Activated naive CD4-positive, alpha-beta T cell treated with Interleukin-2 at 50 U/mL for 16 hours (primary cell): Measurements from ENCODE around the gene LPP.
A peak's percentile ranks its signal among the peaks of the same experiment; 100 is the strongest.
"Not testable (repeated sequence)": the region's sequence is repeated elsewhere in the genome, so short reads cannot be mapped to it uniquely, and the experiment has no call there.

ENCODE experiments used
- DNase-seq: peaks from one replicate; pipeline ENCODE4 v3.0.0-alpha.2; 2020

The LPP gene

DNA sequence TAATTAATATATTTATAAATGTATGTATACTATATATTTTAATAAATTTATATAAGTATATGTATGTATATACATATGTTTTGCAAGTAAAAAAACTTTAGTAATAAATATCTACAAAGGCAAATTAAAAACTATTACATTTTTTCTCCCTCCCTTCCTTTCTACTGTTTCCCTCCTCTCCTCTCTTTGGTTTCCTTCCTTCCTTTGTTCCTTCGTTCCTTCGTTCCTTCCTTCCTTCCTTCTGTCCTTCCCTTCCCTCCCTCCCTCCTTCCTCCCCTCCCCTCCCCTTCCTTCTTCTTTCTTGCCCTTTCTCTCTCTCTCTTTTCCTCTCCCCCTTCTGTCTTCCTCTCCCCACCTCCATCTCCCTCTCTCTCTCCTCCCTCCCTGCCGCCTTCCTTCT is 423.6 kb downstream of the LPP start:
- no peak for DNase-seq

DNA sequence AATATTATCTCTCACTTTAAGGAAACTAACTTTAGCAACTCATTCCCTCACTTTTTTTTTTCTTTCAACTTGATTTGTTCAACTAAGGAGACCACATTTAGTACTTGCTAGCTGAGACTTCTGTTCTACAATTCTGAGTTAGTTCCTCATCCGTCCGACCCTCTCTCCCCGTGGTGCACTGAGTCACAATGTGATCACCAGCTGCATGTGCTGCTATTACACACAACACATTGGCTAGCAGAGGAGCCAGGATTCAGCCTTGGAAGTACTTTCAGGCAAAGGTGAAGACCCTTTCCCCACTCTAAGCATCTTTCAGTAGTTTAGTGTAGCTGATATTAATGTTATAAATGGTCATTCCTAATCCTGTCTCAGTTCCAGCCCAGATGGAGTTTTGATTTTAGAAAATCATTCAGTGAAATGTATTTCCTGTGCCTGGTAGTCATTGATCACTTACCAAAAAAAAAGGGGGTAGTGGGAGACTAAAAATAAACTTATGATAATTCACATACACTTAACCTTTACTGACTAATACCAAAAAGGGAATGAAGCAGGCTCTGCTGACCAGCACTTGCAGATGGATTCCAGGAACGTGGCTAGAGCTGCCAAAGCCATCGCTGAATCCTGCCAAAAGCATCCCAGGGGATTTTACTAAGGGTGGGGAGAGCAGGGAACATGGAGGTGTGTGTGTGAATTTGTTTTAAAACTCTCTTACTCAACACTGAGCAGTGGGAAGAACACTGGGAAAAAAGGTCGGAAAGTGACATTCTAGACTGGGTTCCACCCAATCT is 424.8 kb downstream of the LPP start:
- DNase-seq: no peak

DNA sequence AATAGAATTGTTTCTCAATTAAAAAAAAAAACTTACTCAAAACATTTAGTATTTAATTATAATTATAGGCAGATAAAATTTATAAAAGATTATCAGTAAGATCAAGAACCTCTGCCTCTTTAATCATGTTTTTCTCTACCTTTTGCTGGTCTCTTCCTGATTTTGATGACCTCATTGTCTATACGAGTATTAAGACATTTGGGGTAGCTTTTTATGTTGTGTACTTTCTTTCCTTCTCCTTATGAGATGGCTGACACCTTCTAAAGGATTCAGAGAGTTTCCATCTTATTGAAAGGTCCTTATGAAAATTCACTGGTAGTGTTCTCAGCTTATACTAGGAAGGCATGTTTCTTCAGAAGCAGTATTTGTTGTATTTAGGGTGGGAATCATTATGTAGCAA is 426.3 kb downstream of the LPP start:
- DNase-seq: no peak

DNA sequence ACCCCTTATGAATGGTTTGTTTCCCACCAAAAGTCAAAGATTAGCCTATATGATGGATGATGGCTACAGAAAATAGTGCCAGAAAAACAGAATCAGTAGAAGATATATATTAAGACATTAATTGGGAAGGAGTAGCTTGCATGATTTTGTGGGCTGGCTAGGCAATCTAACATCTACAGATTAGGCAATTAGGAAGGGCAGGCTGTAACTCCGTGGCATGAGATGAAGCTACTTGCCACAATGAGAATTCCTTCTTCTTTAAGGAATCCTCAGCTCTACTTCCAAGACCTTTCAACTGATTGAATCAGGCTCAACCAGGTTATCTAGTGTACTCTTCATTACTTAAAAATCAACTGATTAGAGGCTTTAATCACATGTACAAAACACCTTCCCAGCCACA is 426.7 kb downstream of the LPP start:
- DNase-seq: no peak

DNA sequence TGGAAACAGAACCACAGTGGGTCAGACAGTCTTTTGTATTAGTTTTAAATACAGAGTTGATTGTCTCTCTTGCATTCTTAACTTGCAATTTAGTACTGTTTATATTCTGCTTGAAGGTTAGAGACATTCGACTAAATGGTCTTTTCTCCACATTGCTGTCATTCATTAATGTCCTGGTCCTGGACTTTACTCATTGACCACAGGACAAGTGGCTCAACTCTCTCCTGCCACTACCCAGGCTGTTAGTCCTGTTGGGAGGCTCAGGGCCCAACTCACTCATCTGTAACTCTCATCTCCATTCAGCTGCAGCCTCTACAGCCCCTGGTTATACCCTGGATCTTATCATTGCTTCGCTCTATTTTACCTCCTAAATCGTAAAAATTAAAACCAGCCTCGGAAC is 427.4 kb downstream of the LPP start:
- no peak for DNase-seq

DNA sequence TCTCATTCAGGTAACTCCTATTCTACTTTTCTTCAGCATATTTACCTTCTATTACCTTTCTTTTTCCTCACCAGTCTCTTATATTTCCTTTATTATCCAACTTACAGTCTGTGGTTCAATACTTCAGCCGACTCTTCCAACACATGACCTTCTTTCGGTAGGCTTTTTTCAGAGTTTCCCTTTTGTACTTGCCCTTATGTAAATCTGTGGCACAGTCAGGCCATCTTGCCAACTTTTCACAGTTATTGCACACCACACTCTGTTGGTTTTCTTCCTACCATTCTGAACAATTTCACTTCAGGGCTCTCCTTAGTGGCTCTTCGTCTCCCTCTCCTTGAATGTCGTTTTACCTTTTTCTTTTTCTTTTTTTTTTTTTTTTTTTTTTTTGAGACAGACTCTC is 427.8 kb downstream of the LPP start:
- DNase-seq: no peak

DNA sequence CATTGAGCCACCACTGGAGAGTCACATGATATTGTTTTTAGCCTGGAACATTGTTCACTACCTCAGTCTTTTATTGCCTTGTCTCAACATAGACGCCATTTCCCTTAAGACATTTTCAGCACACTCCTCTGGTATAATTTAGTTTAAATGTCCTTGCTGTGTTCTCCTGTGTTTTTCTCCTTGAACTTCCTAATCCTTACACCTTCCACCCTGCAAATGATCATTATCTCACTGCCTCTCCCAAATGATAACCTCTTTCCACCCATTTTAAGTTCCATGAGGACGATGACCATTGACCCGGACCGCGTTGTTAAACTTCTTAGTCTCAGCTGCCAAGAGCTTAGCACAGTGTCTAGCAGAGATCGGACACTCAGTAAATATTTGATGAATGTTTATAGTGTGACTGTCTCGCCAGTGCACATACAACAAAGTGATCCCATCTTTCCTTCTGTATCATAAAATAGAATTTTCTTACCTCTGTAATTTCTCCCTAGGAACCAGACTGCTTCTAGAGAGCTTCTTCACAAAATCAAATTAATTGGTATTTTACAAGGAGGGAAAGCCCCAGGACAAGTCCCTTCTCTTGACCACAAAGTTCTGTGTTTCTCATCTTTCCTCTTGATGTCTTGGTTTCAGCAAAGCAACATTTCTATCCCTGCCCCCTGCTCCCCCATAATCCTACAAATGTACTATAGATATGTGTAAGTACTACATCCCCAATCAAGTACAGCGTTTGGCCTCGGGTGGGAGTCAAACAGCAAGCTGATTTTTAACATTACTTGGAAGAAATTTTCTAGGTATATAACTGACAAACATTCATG is 429.6 kb downstream of the LPP start:
- DNase-seq: peak; percentile 42

DNA sequence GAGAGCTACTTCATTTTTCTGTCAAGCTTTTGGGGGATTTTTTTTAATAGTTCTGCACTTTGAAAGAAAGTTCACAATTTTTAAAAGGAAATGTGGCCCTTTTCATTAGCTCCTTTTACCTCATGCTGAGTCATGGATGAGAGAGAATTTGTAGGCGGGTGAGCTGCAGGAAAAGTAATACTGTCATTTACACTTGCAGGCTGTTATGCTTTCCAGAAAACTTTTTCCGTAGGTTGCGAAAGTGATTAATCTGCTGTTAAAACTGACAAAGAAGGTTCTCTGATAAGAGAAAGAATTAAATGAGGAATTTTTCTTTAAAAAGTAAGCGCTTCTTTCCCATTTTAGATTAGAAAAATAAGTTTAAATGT is 430.2 kb downstream of the LPP start:
- no peak for DNase-seq

DNA sequence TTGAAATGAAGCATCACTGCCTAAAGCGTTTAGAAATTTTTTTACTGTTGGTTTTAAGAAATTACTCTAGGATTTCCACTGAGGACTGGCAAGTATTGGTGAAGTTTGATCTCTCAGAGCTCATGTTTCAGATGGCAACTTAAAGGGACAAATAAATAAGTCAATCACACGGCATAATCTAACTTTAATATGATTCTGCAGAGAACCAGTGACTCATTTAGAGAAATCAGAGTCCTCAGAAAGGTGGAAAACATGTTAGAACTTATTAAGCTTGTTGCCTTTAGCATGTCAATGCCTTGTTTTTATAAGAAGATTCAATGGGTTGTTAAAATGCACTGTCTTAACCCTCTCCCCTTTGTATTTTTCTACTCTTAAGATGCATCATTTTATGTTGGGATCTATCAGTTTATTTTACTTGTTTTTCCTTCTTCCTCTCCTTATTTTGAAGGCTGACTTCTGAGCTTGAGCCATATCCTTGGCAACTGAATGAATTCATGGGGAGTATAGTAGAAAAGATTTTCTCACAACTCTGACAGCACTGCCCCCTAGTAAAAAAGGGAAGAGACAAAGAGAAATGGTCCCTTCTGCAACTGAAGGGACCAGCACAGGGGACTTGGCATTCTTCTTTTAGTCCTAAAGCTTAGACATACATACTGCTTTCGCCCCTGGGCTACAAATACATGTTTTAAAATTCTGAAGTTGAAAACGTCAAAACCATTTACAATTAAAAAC is 431.2 kb downstream of the LPP start:
- DNase-seq: no peak

DNA sequence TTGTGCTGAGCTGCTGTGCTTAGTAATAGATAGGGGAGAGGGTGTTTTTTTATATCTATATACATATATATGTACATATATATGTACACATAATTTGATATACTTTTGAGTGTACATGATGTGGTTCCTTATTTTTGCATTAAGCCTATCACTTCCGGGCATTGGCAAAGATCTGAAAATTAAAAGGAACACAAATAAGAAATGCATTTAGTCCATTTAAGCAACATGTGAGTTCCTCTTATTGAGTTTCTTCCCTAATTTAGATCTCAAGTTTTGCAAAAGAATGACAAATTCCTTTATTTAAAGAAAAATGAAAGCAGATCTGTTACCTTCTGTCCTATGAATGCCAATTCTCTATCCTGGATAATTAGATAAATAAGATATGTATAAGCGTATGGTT is 435.1 kb downstream of the LPP start:
- DNase-seq: no peak

DNA sequence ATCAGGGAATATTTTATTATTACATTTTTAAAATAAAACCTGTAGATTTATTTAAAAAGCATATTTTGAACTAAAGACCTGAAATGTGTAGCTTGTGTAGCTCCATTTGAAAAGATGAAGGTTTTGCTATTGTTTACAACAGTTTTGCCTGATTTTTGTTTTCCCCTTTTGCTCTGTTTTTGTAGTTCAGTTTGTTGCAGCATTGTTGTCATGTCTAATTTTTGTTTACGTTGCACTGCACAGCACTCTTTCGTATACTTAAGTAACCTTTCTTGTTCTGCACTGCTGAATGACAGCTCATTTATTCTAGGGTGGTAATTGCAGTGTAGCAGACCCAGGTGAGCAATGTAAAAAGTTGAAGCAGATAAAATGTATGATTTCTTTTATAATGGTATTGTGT is 435.8 kb downstream of the LPP start:
- DNase-seq: no peak

DNA sequence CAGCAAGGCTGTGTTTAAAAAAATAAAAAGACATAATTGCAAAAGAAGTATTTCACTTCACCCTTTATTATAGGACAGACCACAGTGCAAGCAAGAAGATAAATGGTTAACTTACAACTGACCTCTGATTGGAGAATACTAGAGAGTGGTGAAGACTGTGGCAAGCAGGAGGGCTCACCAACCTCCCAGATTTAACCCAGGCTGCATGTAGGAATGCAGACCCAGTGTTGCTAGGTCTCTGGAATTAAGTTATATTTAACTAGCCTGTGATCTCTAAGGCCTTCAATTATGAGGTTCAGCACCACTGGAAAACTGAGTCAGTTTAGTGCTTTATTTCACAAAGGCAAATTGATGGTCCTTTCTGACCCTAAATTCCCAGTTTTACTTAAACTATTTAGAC is 436.6 kb downstream of the LPP start:
- DNase-seq: no peak

DNA sequence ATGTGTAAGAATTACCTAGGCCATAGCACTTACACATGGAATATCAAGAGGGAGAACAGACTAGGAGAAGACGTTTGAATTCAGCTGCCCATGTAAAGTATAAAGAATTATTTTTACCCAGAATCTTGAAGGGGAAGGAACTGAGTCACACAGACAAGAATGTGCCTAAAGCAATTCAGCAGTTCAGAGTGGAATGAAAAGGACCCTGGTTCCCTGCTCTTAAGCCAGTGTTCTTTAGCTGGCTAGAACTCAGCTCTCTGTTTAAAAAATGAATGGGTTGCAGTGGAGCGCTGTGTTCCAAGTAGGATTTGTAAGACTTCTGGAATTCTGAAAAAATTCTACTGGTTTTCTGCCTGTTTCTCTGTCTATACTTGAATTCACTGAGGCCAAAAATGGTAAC is 440.2 kb downstream of the LPP start:
- DNase-seq: no peak

DNA sequence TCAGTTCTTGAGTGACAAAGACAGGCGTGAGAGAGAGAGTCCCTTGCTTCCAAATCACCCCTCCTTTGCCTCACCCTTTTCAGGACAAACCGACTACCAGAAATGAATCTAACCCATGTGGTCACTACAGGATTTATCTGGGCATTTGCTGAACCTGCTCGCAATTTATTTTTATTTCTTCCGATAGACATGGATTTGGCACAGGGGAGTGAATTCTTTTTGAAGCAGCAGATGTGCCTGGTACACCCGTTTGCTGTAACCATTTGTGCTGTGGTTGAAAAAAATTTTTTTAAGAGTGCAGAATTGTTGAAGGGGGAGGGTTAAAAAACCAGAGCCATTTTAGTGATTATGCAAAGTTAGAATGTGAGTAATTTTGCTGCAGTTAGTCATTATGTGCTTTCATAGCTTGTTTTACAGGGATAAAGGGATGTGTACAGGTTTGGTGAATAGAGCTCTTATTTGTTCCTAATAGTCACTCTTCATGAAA is 442.0 kb downstream of the LPP start:
- no peak for DNase-seq

DNA sequence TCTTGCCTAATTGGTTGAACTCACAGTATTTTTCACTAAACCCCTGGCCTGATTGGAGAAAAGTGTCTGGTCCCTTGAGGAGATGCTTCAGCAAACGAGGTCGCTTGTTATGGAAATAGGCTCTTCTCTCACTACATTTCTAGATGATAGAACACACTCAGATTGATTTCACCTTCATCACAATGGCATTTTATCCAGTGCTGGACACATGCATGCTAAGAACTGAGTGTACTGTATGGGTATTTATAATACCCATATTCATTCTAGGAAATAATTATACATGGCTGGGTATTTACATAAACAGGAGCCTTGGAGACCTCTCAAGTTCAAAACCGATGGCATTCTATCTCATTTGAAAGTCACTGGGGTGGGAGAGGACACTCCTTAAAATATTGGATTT is 444.9 kb downstream of the LPP start:
- no peak for DNase-seq

DNA sequence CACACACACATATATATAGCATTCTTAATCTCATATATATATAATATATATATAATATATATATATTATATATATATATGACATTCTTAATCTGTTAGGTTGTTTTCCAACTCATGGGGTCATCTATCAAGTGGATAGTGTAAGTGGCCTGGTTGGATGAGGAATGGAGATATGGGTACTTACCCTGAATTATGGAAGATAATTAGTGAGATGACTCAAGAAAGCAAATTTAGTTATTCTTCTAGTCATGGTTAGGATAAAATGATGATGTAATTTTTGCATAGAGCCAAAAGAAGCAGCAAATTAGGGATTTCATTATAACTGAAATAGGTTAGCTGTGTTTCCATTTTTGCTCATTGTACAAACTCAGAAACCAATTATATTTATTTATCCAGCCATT is 448.2 kb downstream of the LPP start:
- no peak for DNase-seq

DNA sequence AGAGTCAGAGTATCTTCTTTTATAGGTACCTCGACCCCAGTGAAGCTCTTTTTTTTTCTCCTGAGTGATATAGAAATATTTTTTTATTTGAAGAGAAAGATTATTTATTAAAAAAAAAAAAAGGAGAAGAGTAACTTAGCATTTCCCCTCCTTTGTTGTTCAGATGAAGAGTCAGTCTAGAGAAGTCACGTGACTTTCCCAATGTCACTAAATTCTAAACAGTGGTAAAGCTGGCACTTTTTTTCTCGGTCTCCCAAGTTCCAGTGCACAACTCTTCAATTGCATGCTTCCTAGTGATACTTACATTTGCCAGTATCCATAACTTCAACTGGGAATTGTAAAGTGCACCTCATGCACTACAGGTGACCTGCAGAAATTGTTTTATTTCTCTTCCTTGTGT is 448.7 kb downstream of the LPP start:
- no peak for DNase-seq

DNA sequence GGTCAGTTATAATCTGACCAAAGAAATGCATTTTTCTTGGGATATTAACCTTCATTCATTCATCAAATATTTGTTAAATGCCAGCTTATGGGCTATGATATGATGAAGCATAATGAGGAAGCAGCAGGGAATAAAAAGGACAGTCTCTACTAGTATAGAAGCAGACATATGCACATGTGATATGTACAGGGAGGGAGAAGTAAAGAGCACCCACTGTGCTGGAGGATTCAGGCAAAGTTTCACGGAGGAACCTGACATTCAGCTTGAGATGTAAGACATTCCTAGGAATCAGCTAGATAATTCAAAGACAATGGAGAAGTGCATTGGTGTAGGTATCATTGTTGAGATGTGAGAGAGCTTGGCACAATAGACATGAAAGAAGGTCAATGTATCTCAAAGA is 450.7 kb downstream of the LPP start:
- no peak for DNase-seq

DNA sequence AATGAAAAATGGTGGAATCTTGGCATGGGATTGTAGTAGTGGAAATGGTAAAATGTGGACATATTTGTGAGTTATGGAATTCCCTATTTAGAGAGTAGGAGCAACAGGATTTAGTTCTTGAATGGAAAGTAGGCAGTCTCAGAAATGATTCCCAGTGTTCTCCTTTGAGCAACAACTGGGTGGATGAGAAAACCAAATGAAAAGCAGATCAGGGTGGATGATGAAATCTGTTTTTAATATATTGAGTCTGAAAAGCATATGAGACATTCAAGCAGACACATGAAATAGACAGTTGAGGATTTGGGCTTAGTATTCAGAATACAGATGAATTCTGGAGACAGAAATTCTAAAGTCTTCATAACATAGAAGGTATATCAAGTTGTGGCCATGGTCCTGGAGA is 451.3 kb downstream of the LPP start:
- no peak for DNase-seq

DNA sequence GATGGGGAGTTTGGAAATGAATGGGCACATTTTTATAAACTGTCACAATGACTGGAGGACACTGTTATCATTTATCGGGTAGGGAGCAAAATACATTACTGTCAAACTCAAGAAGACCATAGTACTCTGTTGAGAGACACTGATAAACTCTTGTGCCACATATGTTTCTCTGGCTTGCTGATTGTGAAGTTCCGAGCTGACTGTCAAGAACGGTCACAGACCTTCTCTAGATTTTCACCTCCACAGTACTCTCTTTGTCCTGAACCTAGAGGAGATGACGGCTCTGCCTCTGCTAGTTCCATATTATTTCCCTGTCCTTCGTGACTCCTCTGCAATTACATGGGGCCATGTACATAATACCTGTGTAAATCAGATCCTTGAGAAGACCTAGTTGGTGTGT is 451.9 kb downstream of the LPP start:
- no peak for DNase-seq

DNA sequence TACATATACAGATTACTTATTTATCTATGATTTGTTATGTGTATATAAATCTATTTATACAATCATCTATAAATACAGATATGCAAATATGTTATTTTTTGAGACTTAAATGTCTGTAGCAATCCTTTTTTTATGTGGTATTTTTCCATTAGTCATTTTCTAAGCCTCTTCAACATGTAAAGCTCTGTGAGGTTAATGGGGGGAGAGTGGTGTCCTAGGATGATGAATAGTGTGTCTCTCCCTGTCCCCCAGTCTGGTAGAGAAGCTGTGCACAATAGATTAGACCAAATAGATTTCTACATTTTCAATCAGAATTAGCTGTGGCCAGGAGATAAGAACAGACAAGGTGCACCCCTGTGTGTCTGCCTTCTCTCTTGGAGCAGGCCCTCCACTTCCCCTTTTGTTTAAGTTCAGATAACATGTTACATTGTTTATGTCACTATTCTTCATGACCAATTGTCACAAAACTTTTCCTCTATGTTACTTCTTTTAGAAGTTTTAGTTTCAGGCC is 453.9 kb downstream of the LPP start:
- no peak for DNase-seq

DNA sequence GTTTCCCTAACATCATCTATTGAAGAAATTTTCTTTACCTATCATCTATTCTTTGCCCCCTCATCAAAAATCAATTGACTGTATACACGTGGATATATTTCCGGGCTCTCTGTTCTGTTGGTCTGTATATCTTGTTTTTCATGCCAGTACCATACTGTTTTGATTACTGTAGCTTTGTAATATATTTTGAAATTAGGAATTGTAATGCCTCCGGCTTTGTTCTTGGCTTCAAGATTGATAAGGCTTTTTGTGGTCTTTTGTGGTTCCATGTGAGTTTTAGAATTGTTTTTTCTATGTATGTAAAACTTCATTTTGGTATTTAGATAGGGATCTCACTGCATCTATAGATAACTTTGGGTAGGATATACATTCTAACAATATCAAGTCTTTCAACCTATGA is 454.4 kb downstream of the LPP start:
- DNase-seq: no peak

DNA sequence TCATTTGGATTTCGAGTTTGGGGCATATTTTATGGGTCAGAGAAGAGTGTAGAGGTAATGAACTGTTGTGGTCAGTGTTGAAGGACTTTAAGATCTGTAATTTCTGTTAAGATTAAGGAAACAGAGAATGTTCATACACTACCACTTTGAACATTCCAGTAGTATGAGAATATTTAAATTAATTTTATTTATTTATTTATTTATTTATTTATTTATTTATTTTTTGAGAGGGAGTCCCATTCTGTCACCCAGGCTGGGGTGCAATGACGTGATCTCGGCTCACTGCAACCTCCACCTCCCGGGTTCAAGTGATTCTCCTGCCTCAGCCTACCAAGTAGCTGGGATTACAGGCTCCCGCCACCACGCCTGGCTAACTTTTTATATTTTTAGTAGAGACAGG is 459.8 kb downstream of the LPP start:
- not testable (repeated sequence) for DNase-seq

DNA sequence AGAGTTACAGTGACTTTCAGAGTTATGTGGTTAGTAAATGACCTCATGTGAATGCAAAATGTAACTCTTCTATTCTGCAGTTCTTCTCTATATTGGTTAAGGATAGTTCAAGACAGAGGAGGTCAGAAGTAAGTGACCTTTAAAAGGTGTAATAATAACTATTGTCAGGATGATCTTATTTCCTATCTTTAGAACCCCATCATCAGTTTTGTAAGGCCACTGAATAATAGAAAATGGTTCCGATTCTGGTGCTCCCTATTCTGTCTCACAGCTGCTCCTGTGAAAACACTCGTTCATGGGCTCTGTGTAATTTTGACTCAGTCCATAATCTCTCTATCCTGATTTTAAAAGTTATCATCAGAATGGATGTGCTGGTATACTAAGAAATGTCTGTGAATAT is 463.3 kb downstream of the LPP start:
- DNase-seq: no peak
